IMR-90 (cell line): ENCODE results near the gene DLGAP3. TPM values are rescaled to one million over a fixed set of nuclear protein-coding genes. Genes with fewer than 3 reads are reported as not detected.

ENCODE experiments used
- ATAC-seq: fragments of 200-7000 bp; cut with Tn5 transposase; 2 replicates; pipeline ENCODE4 v1.9.1; 2020; ENCODE audit warnings: low read depth, mild to moderate bottlenecking, moderate library complexity
- BruUV-seq: library from RNA; stranded (reverse); fragments of 400-500 nt; replicated peaks from 2 replicates; lab custom pipeline; 2021; lab: Mats Ljungman, UMichigan
- CTCF ChIA-PET: fragments of 300-600 bp; formaldehyde crosslinking; extraction: SDS; loops from one replicate; lab custom pipeline; 2021; ENCODE audit warnings: antibody characterized with exemption; lab: Yijun Ruan, JAX
- POLR2A ChIA-PET: fragments of 300-600 bp; sonication (Branson Sonifier 250); formaldehyde crosslinking; loops from one replicate; lab custom pipeline; 2022; ENCODE audit warnings: antibody characterized with exemption; ENCODE audit not compliant: unreplicated experiment; lab: Charles Lee
- DNase-seq: peaks from one replicate; pipeline ENCODE4 v3.0.0; 2013
- H2AFZ ChIP-seq: replicated peaks from 2 replicates; pipeline ENCODE3; 2013; ENCODE audit warnings: low read length, mild to moderate bottlenecking; ENCODE audit not compliant: poor library complexity
- H2AK5ac ChIP-seq: 2 replicates; pipeline ENCODE4 v1.6.1; 2013; ENCODE audit warnings: low read depth, low read length, inconsistent platforms
- H2AK9ac ChIP-seq: replicated peaks from 2 replicates; pipeline ENCODE3; 2013; ENCODE audit warnings: mild to moderate bottlenecking, low read depth, low read length, moderate library complexity; ENCODE audit not compliant: poor library complexity
- H2BK120ac ChIP-seq: 2 replicates; pipeline ENCODE4 v1.6.1; 2013; ENCODE audit warnings: low read depth, low read length, inconsistent platforms
- H2BK15ac ChIP-seq: 3 replicates; pipeline ENCODE4 v1.6.1; 2013; ENCODE audit warnings: low read depth, low read length, inconsistent platforms
- H2BK20ac ChIP-seq: 2 replicates; pipeline ENCODE4 v1.6.1; 2013; ENCODE audit warnings: low read depth, mild to moderate bottlenecking, inconsistent platforms, low read length, moderate library complexity
- H2BK5ac ChIP-seq: 2 replicates; pipeline ENCODE4 v1.6.1; 2013; ENCODE audit warnings: mild to moderate bottlenecking, low read depth, low read length, inconsistent platforms; ENCODE audit not compliant: poor library complexity, severe bottlenecking
- H3K14ac ChIP-seq: replicated peaks from 2 replicates; pipeline ENCODE4 v1.6.1; 2013; ENCODE audit warnings: low read depth, low read length, inconsistent platforms
- H3K18ac ChIP-seq: 2 replicates; pipeline ENCODE4 v1.6.1; 2013; ENCODE audit warnings: low read depth, low read length, control low read depth
- H3K23ac ChIP-seq: 2 replicates; pipeline ENCODE4 v1.6.1; 2013; ENCODE audit warnings: low read depth, low read length, inconsistent platforms
- H3K27ac ChIP-seq: 2 replicates; pipeline ENCODE4 v1.5.1; 2013; ENCODE audit warnings: mild to moderate bottlenecking, control low read depth, low read length; ENCODE audit not compliant: insufficient read depth
- H3K27me3 ChIP-seq: 2 replicates; pipeline ENCODE4 v1.6.1; 2013; ENCODE audit warnings: low read length; ENCODE audit not compliant: control insufficient read depth, insufficient read depth
- H3K36me3 ChIP-seq: 2 replicates; pipeline ENCODE4 v1.6.1; 2013; ENCODE audit warnings: low read length, mixed read lengths; ENCODE audit not compliant: control insufficient read depth, insufficient read depth
- H3K4ac ChIP-seq: 2 replicates; pipeline ENCODE4 v1.6.1; 2013; ENCODE audit warnings: low read depth, low read length, inconsistent platforms
- H3K4me1 ChIP-seq: 2 replicates; pipeline ENCODE4 v1.6.1; 2013; ENCODE audit warnings: low read length, mixed read lengths; ENCODE audit not compliant: control insufficient read depth, insufficient read depth
- H3K4me2 ChIP-seq: 2 replicates; pipeline ENCODE4 v1.6.1; 2013; ENCODE audit warnings: low read depth, mild to moderate bottlenecking, control low read depth, low read length, moderate library complexity
- H3K4me3 ChIP-seq: 2 replicates; pipeline ENCODE4 v1.5.1; 2013; ENCODE audit warnings: low read depth, mild to moderate bottlenecking, control low read depth, low read length, moderate library complexity; ENCODE audit not compliant: insufficient read depth
- H3K56ac ChIP-seq: 2 replicates; pipeline ENCODE4 v1.6.1; 2013; ENCODE audit warnings: low read length, inconsistent platforms; ENCODE audit not compliant: insufficient read depth; ENCODE audit errors: extremely low read depth
- H3K79me1 ChIP-seq, 2 experiments: 2 replicates each; pipeline ENCODE4 v1.6.1; 2013; ENCODE audit warnings: low read length in 2 of 2, inconsistent platforms in 1 of 2, low read depth in 1 of 2
- H3K9ac ChIP-seq: 2 replicates; pipeline ENCODE4 v1.6.1; 2013; ENCODE audit warnings: low read depth, low read length, control low read depth
- H3K9me1 ChIP-seq: 2 replicates; pipeline ENCODE4 v1.6.1; 2013; ENCODE audit warnings: low read length, inconsistent platforms; ENCODE audit not compliant: insufficient read depth
- H3K9me3 ChIP-seq: 2 replicates; pipeline ENCODE4 v1.6.1; 2013; ENCODE audit warnings: low read length; ENCODE audit not compliant: control insufficient read depth, insufficient read depth
- H4K20me1 ChIP-seq: 2 replicates; pipeline ENCODE4 v1.6.1; 2013; ENCODE audit warnings: low read length, inconsistent platforms; ENCODE audit not compliant: insufficient read depth
- H4K5ac ChIP-seq: 2 replicates; pipeline ENCODE4 v1.6.1; 2013; ENCODE audit warnings: mild to moderate bottlenecking, low read depth, low read length, control low read depth
- H4K8ac ChIP-seq, 2 experiments: 2 replicates each; pipeline ENCODE4 v1.6.1; 2013; ENCODE audit warnings: low read depth in 2 of 2, low read length in 2 of 2, control low read depth in 1 of 2, inconsistent platforms in 1 of 2
- H4K91ac ChIP-seq: 2 replicates; pipeline ENCODE4 v1.6.1; 2013; ENCODE audit warnings: low read depth, low read length, inconsistent platforms; ENCODE audit not compliant: insufficient read depth
- BHLHE40 ChIP-seq: fragments of 150-350 bp; IDR thresholded peaks from 2 replicates; pipeline ENCODE4 v1.6.1; 2016; ENCODE audit warnings: mild to moderate bottlenecking, low read depth, low read length
- CEBPB ChIP-seq: IDR thresholded peaks from 2 replicates; pipeline ENCODE4 v1.6.1; 2012; ENCODE audit warnings: low read depth, low read length, improper control_type of control experiment
- CHD1 ChIP-seq: IDR thresholded peaks from 2 replicates; pipeline ENCODE4 v1.6.1; 2012; ENCODE audit warnings: low read depth, low read length, improper control_type of control experiment
- CTCF ChIP-seq: conservative IDR thresholded peaks from 2 replicates; pipeline ENCODE4 v1.5.1; 2012; ENCODE audit warnings: mild to moderate bottlenecking, low read depth, low read length, improper control_type of control experiment
- ELK1 ChIP-seq: fragments of 150-350 bp; IDR thresholded peaks from 2 replicates; pipeline ENCODE4 v1.6.1; 2016; ENCODE audit warnings: low read depth, mild to moderate bottlenecking, low read length, moderate library complexity, borderline replicate concordance
- FOS ChIP-seq: fragments of 150-350 bp; IDR thresholded peaks from 2 replicates; pipeline ENCODE4 v1.6.1; 2016; ENCODE audit warnings: low read depth, low read length
- MAFK ChIP-seq: IDR thresholded peaks from 2 replicates; pipeline ENCODE4 v1.6.1; 2012; ENCODE audit warnings: low read depth, low read length, improper control_type of control experiment
- MAZ ChIP-seq: IDR thresholded peaks from 2 replicates; pipeline ENCODE4 v1.6.1; 2012; ENCODE audit warnings: low read depth, mild to moderate bottlenecking, low read length, improper control_type of control experiment, moderate library complexity, borderline replicate concordance
- MXI1 ChIP-seq: IDR thresholded peaks from 2 replicates; pipeline ENCODE4 v1.6.1; 2012; ENCODE audit warnings: low read depth, mild to moderate bottlenecking, low read length, moderate library complexity, borderline replicate concordance
- NFE2L2 ChIP-seq: fragments of 150-350 bp; IDR thresholded peaks from 2 replicates; pipeline ENCODE4 v1.6.1; 2016; ENCODE audit warnings: low read depth, mild to moderate bottlenecking, low read length
- POLR2A ChIP-seq: IDR thresholded peaks from 2 replicates; pipeline ENCODE4 v1.6.1; 2012; ENCODE audit warnings: mild to moderate bottlenecking, low read depth, low read length
- RAD21 ChIP-seq: IDR thresholded peaks from 2 replicates; pipeline ENCODE4 v1.6.1; 2012; ENCODE audit warnings: low read length, improper control_type of control experiment
- RCOR1 ChIP-seq: IDR thresholded peaks from 2 replicates; pipeline ENCODE4 v1.6.1; 2012; ENCODE audit warnings: mild to moderate bottlenecking, low read length, improper control_type of control experiment; ENCODE audit not compliant: insufficient replicate concordance
- RFX5 ChIP-seq: IDR thresholded peaks from 2 replicates; pipeline ENCODE4 v1.8.0; 2012; ENCODE audit warnings: low read depth, mild to moderate bottlenecking, low read length, moderate library complexity
- SMC3 ChIP-seq: fragments of 150-350 bp; IDR thresholded peaks from 2 replicates; pipeline ENCODE4 v1.6.1; 2016; ENCODE audit warnings: low read depth, mild to moderate bottlenecking, antibody characterized with exemption, low read length, moderate library complexity
- USF2 ChIP-seq: fragments of 150-350 bp; IDR thresholded peaks from 2 replicates; pipeline ENCODE4 v1.6.1; 2017; ENCODE audit warnings: mild to moderate bottlenecking, antibody characterized with exemption, low read length, low read depth
- WGBS, 2 experiments: methylation state at CpG; one replicate each; pipeline versions ENCODE4 v1.1.5 to v1.1.7; 2013; ENCODE audit warnings: missing lambda C conversion rate in 2 of 2; ENCODE audit not compliant: insufficient read length in 1 of 2; ENCODE audit errors: extremely low coverage in 2 of 2; 5-methylcytosine and 5-hydroxymethylcytosine counted together
- dilution Hi-C: fragments of 300-500 bp; cut with HindIII; formaldehyde crosslinking; loops from one replicate; pipeline ENCODE4 v1.14.3; 2018; ENCODE audit warnings: low sequenced_read_pairs; ENCODE audit not compliant: unreplicated experiment
- in situ Hi-C: fragments of 300-500 bp; cut with MboI; formaldehyde crosslinking; loops from 3 replicates; pipeline ENCODE4 v1.14.3; 2019; ENCODE audit warnings: low sequenced_read_pairs, inconsistent platforms, mixed read lengths
- intact Hi-C: fragments of 100-400 bp; cut with micrococcal nuclease; formaldehyde crosslinking; loops from 2 replicates; pipeline ENCODE4 v1.10.0; 2022
- polyA plus RNA-seq, 3 experiments: library from polyadenylated mRNA; depleted of rRNA; stranded (reverse); fragments of >200 nt; gene quantifications; 2 replicates each; pipeline ENCODE4 v1.2.3, GENCODE V29; 2012; ENCODE audit warnings: low replicate concordance in 1 of 3
- total RNA-seq: library from RNA; depleted of rRNA; stranded (reverse); fragments of >200 nt; gene quantifications from 2 replicates; pipeline ENCODE4 v1.2.3, GENCODE V29; 2012

Gene DLGAP3
- total and polyA plus RNA-seq, 2 of the 4 experiments (the other 2 are of a cell fraction) = 0.02 TPM; not detected in 1

- Histone ChIP-seq H3K56ac (no peak overlapping the region), H2AK5ac (no peak overlapping the region), H4K5ac (no peak overlapping the region), H4K8ac (no peak overlapping the region), H4K91ac (no peak overlapping the region), H3K4ac (no peak overlapping the region), H2BK120ac (no peak overlapping the region), H3K18ac (no peak overlapping the region), H3K9me3 (no peaks in the 10 kb centered on the region), H4K20me1 (peaks cover 21% of the 10 kb centered on the region), H3K14ac (no peak overlapping the region), H3K36me3 (peaks cover 20% of the 10 kb centered on the region), H3K23ac (no peak overlapping the region), H3K4me3 (no peak overlapping the region), H2AK9ac (peak overlapping the region; percentile 20), H3K4me1 (no peaks in the 10 kb centered on the region), H3K9ac (no peak overlapping the region), H3K9me1 (no peaks in the 10 kb centered on the region; the same call in 1 of the 2 replicates), H3K27ac (no peak overlapping the region), H3K27me3 (no peaks in the 10 kb centered on the region), H3K4me2 (no peak overlapping the region), H2AFZ (peak overlapping the region; percentile 63), H2BK5ac (no peak overlapping the region), H3K79me1 (peaks cover 21 to 39% of the 10 kb centered on the region in 2 experiments), H2BK20ac (no peak overlapping the region), H2BK15ac (no peak overlapping the region)
- WGBS, 2 experiments = 32% methylated on average over 3 of the region's 6 CpGs; no CpG with 5 or more reads in 1 of the 2 experiments
- TF ChIP-seq RAD21 = peak; percentile 72
- no peak for TF ChIP-seq MXI1
- no peak for TF ChIP-seq FOS
- TF ChIP-seq BHLHE40 = 0 out of 2 replicates have a peak, but pooled peaks have one; percentile 53
- no peak for TF ChIP-seq ELK1
- TF ChIP-seq CEBPB = no peak
- TF ChIP-seq SMC3 = peak; percentile 72
- no peak for TF ChIP-seq RFX5
- TF ChIP-seq MAZ = no peak
- no peak for TF ChIP-seq CHD1
- TF ChIP-seq POLR2A = no peak
- TF ChIP-seq USF2 = peak; percentile 89
- peak; percentile 24; the same call in 1 of the 2 replicates for TF ChIP-seq MAFK
- TF ChIP-seq RCOR1 = no peak
- TF ChIP-seq NFE2L2 = no peak
- peak; percentile 99 for TF ChIP-seq CTCF
- ChIA-PET POLR2A (no interaction called here), CTCF (interaction anchor here (0.6 to 1.9 kb wide), 16 partner anchors 9 to 369 kb away, joined by 3 to 8 read pairs (median 3); partner anchors contain the start of gene TMEM35B)
- dilution Hi-C loops = no loop called here
- DNase-seq = peak; percentile 95
- ATAC-seq = peak; percentile 100
- in situ Hi-C loops = no loop called here
- BruUV-seq = no TSS peak
- intact Hi-C loops = loop anchor here (1.0 to 10.0 kb wide), 2 partner anchors 66 to 332 kb away; no protein-coding TSS in a partner anchor
Observed at GRCh38 chr1:34852677-34853217, 76.7 kb downstream of the DLGAP3 start.
